Activated CD8-positive, alpha-beta memory T cell treated with anti-CD3 and anti-CD28 coated beads for 36 hours (primary cell): ENCODE results near the gene AUTS2. TPM values are rescaled to one million over a fixed set of nuclear protein-coding genes. Genes with fewer than 3 reads are reported as not detected.

Experiments
- CTCF ChIA-PET: fragments of 350-600 bp; sonication (Branson Sonifier 250); formaldehyde crosslinking; loops from one replicate; lab custom pipeline; 2021; ENCODE audit warnings: antibody characterized with exemption; lab: Charles Lee
- POLR2A ChIA-PET: fragments of 350-600 bp; sonication (Branson Sonifier 250); formaldehyde crosslinking; loops from one replicate; lab custom pipeline; 2021; ENCODE audit warnings: antibody characterized with exemption; lab: Charles Lee
- total RNA-seq, 2 experiments: library from RNA; stranded (reverse); gene quantifications; one replicate each; pipeline ENCODE4 v1.2.3, GENCODE V29; 2021

The AUTS2 gene
- total RNA-seq, 2 experiments from 2014 or later: 3.4 to 3.5 TPM

DNA sequence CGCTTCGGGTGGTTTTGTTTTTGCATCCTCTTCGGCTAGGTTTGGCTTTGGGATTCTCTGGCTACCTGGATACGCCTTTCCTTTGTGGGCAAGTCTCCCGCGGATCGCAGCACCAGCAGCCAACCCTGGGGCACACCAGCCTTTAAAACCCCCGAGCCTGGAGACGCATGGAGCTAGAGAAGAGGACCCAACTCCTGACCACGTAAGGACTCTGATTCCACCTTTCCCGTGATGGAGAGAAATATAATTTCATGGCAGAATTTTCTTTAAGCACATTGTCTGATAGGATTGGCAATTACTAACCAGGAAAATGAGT is 998.3 kb downstream of the AUTS2 start:
- ChIA-PET CTCF (no interaction called here), POLR2A (no interaction called here)

DNA sequence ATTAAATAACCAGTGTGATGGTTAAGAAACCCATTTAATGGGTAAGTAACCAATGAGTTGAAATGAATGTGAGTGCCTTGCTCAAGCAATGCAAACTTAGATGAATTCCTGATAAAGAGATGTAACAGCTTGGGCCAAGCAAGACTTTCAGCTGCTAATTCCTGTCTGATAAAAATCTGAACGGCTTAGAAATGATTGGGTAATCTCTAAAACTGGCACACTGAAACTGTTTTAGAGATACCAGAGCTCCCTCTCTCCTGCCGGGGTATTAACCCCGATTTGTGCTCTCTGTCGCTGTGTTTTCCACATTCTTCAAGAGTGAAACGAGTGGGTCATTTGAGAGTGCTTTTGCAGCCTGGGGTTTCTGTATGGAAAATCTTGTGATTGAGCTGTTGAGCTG is 998.8 kb downstream of the AUTS2 start:
- ChIA-PET POLR2A (no interaction called here), CTCF (no interaction called here)

DNA sequence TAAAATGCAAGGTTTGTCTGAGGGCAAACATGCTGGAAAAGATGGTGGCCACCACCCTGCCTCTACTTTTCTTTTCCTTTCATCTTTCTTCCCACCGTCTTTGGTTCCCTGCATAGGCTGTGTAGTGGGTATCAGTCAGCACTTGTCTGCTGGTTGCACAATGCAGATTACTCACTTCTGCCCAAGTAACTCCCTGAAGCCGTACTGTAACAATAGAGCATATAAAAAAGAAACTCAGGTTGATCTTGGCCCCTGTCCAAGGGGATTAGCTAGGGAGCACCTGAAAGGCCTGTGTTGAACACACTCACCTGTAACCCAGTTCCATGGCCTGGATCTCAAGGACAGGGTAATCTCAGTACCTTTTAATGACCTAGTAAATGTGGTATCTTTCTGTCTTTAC is 1000.7 kb downstream of the AUTS2 start:
- POLR2A ChIA-PET: no interaction called here

DNA sequence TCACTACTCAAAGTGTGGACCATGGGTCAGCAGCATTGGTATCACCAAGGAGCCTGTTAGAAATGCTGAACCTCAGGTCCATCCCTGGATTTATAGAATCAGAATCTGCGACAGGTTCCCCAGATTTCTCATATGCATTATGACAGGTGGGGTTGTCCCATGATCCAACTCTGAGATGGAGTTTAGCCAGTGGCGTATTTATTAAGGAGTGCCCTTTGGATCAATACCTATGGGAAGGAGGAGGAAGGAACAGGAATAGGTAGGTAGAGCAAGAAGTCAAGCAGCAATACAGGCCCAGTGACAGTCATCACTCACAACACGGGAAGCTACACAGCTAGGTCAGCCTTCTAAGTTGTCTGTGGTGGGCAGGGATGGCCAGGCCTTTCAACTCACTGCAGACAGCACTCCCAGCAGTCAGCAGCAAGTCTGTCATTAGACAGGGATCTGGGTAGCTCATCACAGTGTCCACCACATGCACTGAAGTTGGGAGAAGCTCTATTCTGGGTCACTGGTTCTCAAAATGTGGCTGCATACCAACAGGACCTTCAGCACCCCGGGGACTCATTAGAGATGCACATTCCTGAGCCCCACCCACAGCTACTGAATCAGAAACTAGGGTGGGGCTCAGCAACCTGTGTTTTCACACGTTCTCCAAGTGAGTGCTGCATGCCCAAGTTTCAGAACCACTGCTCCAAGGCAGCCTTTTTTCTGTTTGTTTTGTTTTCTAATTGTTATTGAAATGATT is 1001.3 kb downstream of the AUTS2 start:
- POLR2A ChIA-PET: no interaction called here
- CTCF ChIA-PET: no interaction called here

More for the DNA sequence above, 1000.7 kb downstream of the AUTS2 start:
- CTCF ChIA-PET: no interaction called here

GRCh38 chr7:70600993-70601392 is 1002.7 kb downstream of the AUTS2 start:
- POLR2A ChIA-PET: no interaction called here
- CTCF ChIA-PET: no interaction called here

DNA sequence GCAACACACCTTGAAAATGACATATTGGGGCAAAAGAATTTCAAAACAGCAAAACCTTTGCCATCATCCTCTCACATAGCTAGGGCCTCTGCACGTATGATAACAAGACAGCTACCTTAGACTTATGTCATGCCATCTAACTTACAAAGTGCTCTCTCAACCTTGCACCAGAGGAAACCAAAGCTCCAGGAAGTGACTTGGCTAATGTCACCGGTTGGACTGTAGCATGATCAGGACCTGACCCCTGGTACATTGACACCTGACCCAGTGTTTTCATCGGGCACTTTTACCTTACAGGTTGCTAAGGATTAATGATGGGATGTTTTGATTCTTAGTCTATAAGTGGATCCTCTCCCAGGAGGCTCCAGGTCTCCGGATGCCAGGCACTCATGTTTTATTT is 1003.8 kb downstream of the AUTS2 start:
- POLR2A ChIA-PET: no interaction called here
- CTCF ChIA-PET: no interaction called here

- ChIA-PET POLR2A (no interaction called here), CTCF (no interaction called here)
These were observed 1009.0 kb downstream of the AUTS2 start for GRCh38 chr7:70607281-70607680.

GRCh38 chr7:70607759-70608158 is 1009.5 kb downstream of the AUTS2 start:
- POLR2A ChIA-PET: no interaction called here
- CTCF ChIA-PET: no interaction called here

DNA sequence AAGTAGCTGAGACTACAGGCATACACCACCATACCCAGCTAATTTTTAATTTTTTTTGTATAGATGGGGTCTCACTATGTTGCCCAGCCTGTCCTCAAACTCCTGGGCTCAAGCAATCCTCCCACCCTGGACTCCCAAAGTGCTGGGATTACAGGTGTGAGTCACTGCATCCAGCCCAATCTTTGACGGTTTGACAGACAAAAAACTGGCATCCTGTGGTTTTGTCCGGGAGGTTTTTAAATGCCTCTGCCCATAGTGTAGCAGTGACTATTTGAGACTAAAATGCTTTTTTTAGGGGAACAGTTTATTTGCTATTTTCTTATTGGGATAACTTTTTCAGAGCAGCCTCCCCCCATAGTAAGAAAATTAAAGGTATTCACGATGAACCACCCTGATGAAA is 1010.0 kb downstream of the AUTS2 start:
- ChIA-PET POLR2A (no interaction called here), CTCF (no interaction called here)

DNA sequence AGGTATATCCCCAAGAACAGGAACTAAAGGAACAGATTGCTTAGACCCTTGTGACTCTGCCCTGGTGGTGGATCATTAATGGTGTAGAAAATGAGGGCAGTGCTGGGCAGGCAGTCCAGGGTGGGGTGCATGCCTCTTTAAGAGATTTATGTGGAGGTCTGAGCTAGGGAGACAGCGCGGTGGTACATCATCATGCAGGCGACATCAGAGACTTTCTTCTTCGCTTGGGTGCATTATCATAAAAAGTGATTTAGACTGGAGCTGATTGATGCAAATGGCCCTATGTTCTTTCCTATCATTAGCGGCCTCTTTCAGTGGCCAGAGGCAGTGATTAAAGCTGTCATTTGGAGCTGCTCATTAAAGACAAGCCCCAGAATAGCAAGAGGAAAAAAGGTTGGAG is 1014.5 kb downstream of the AUTS2 start:
- POLR2A ChIA-PET: no interaction called here
- CTCF ChIA-PET: no interaction called here

GRCh38 chr7:70614237-70615045 is 1016.2 kb downstream of the AUTS2 start:
- POLR2A ChIA-PET: no interaction called here
- CTCF ChIA-PET: no interaction called here

DNA sequence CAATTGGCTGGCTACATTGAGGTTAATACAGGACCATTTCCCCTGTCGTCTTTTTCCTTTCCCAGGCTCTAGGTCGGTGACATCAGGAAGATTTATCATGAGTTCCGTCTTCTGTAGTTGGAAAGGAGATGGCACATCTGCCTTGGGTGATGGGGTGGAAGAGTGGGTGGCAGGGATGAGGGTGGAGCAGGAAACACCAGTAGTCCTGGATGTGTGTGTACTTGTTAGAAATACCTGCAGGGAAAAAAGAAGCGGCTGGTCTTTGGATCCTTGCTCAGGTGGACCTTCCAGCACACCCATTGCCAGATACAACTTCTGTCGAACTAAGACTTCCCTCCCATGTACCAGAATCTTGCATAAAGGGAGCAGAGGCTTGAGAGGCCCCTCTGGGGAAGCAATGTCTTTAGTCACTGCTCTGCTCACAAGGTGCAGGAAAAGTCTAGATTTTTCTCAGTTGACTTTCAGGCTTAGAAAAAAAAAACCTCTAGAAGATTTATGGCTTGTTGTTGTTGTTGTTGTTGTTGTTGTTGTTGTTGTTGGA is 1016.9 kb downstream of the AUTS2 start:
- POLR2A ChIA-PET: no interaction called here

DNA sequence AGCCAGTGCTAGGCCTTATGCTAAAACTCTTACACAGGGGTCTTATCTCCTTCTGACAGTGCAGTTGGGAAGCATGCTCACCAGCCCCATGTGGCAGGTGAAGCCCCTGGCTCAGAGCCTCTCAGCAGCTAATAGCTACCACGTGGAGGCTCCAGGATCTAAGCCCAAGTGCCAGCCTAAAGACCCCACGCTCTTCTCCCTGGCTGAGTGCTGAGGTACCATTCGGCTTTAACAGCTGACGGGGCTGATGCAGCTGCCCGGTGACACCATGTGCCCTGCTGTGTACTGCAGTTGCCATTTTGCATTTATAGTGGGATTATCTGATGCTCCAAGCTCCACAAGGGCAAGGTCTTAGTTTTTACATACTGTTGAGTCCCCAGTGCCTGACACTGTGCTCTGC is 1017.9 kb downstream of the AUTS2 start:
- CTCF ChIA-PET: no interaction called here

More for the DNA sequence above, 1016.9 kb downstream of the AUTS2 start:
- CTCF ChIA-PET: no interaction called here

DNA sequence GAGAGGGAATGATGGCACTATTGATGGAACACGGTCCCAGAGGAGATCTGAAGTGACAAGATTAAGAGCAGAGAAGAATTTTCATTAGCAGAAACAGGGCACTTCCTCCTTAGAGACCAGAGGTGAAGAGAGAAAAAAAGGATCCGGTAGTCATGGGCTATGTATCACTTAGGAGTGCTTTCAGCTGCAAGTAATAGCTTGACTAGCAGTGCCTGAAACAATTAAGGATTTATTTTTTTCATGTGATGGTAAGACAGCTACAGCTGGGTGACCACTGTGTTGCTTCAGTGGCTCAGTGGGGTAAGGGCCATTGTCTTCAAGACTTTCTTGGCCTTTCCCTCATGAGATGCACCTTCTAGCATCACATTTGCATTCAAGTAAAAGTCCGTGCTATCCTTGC is 1018.5 kb downstream of the AUTS2 start:
- ChIA-PET POLR2A (no interaction called here), CTCF (no interaction called here)

More for the DNA sequence above, 1017.9 kb downstream of the AUTS2 start:
- POLR2A ChIA-PET: no interaction called here

- CTCF ChIA-PET: interaction anchor here (1.1 kb wide), 1 partner anchor 48 kb away, joined by 3 read pairs; no protein-coding TSS in a partner anchor
- POLR2A ChIA-PET: no interaction called here
These were observed 1019.8 kb downstream of the AUTS2 start for GRCh38 chr7:70618020-70618551.

DNA sequence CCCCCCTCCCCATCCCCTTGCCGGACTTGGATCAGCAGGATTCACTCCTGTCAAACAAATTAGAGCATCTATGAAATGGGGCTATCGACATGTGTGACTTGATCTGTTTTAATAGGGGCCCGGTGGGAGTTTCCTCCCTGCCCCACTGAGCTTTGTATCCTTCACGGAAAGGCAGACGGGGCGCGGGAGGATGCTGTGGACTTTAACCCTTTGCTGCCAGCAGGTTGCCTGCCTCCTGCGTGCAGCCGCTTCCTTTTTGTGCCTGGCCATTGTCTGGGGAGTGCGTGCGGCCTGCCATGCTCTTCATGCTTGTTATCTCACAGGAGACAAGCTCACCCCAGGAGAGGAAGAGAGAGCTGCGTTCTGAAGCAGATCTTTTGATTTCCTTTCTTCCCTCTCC is 1020.9 kb downstream of the AUTS2 start:
- ChIA-PET CTCF (interaction anchor here (1.1 kb wide), 1 partner anchor 47 kb away, joined by 3 read pairs; no protein-coding TSS in a partner anchor), POLR2A (no interaction called here)

- CTCF ChIA-PET: no interaction called here
- POLR2A ChIA-PET: no interaction called here
These were observed 1021.4 kb downstream of the AUTS2 start for GRCh38 chr7:70619659-70620058.

- ChIA-PET POLR2A (no interaction called here), CTCF (no interaction called here)
These were observed 1022.2 kb downstream of the AUTS2 start for GRCh38 chr7:70620333-70621055.

DNA sequence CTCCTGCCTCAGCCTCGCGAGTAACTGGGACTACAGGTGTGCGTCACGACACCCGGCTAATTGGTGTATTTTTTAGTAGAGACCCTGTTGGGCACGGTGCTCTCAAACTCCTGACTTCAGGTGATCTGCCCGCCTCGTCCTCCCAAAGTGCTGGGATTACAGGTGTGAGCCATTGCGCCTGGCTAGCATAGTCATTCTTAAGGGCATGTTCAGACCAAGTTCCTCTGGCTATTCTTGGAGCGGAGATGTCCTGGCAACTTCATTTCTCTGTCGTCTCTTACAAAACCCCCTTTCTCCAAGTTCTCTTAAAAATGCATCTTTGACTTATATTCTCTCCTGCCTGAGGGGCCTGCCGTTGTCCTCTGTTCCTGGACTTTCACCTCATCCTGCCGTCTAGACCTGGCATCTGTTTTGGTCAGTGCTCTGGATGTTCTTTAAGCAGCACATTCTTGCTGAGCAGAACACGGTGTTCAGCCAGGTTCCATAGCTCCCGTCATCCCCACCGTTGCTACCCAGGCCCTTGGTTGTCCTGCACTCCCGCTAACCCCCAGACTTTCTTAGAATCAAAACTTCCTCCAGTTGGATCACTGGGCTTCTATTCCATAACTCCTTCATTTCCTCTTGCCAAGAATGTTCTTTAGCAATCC is 1023.8 kb downstream of the AUTS2 start:
- POLR2A ChIA-PET: no interaction called here
- CTCF ChIA-PET: no interaction called here
